Memory B cell (primary cell): ENCODE data around the gene OR10D3.

Experiments used
- ATAC-seq: fragments of 150-1000 bp; cut with Tn5 transposase; 2 replicates; pipeline ENCODE4 v1.10.0; 2021; ENCODE audit warnings: low read depth, mild to moderate bottlenecking, moderate library complexity
- DNase-seq, 2 donors: peaks; one replicate each; pipeline ENCODE4 v3.0.0; 2022; ENCODE audit warnings: low spot score in 2 of 2
- H3K27ac Mint-ChIP-seq: one replicate; pipeline ENCODE4 v1.8.0; 2022; ENCODE audit warnings: mild to moderate bottlenecking, moderate library complexity, mixed read lengths
- H3K27me3 Mint-ChIP-seq: one replicate; pipeline ENCODE4 v1.8.0; 2022; ENCODE audit warnings: mixed read lengths
- H3K36me3 Mint-ChIP-seq: one replicate; pipeline ENCODE4 v1.8.0; 2022; ENCODE audit warnings: mild to moderate bottlenecking, mixed read lengths
- H3K4me1 Mint-ChIP-seq: one replicate; pipeline ENCODE4 v1.8.0; 2022; ENCODE audit warnings: mixed read lengths
- H3K4me3 Mint-ChIP-seq: one replicate; pipeline ENCODE4 v1.8.0; 2022; ENCODE audit warnings: mild to moderate bottlenecking, moderate library complexity, mixed read lengths
- H3K9me3 Mint-ChIP-seq: one replicate; pipeline ENCODE4 v1.8.0; 2022; ENCODE audit warnings: mixed read lengths

Gene OR10D3

DNA sequence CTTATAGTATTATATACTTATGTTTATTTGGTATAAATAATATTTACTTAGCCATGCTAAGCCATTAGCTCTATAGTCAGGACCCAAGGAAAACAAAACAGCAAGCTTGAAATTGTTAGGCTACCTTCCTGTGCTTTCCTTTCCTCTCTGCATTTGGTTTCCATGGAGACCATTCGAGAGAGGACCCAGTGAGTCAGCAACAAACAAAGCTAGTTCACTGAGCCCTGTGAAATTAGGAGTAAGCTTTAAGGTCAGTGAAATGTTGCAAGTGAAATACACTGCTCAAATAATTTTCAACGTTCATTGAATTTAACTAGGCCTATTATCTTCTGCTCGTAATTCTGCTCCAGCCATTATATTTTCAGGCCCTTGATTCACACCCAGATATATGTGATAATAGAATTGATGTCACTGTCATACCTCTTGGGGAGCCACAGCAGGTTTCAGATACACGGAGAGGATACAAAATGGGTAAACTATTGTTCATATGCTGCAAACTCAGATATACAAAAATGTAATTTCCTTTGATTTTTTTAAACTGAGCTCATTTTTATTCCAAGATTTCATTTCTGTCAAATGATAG, 9.1 kb upstream of the OR10D3 start:
- DNase-seq (no peak), ATAC-seq (no peak)
- H3K4me3 Mint-ChIP-seq: no peak overlapping the region
- peaks cover 1% of the 10 kb centered on the region for H3K9me3 Mint-ChIP-seq
- no peaks in the 10 kb centered on the region for H3K36me3 Mint-ChIP-seq
- H3K27ac Mint-ChIP-seq: no peak overlapping the region
- H3K4me1 Mint-ChIP-seq: peaks cover 2% of the 10 kb centered on the region
- peaks cover 2% of the 10 kb centered on the region for H3K27me3 Mint-ChIP-seq

DNA sequence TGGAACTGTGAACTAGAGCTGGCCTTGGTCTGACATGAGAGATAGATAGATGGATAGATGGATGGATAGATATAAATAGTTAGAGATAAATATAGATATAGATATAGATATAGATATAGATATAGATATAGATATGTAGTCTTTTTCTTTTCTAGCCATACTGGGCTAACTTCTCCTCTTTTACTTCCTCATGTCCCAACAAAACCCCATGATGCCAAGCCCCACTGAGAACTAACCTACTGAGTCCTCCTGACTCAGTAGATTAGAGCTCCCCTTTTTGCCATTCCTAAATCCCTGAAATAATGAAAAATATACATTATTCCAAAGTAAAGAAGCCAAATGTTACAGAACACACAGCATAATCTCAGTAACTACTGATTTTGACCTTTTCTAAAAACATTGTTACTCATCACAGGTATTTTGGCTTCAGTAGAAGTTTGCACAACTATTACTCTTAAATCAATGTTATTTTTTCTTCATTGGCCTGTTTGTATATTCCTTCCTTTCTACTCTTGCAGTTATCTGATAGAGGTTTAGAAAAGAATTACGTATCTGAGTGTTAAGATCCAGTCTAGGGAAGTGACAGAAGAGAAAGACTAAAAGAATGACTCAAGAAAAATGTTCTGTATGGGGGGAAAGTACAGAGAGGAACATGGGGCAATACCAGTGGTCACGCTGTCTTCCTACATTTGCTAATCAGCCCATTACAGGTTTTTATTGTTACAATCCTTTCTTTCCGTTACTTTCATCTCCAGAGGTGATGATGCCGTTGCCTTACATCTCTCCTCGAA, 6.0 kb upstream of the OR10D3 start:
- ATAC-seq (no peak), DNase-seq (no peak)
- Mint-ChIP-seq H3K27ac (no peak overlapping the region), H3K4me1 (no peaks in the 10 kb centered on the region), H3K9me3 (no peaks in the 10 kb centered on the region), H3K36me3 (no peaks in the 10 kb centered on the region), H3K27me3 (no peaks in the 10 kb centered on the region), H3K4me3 (no peak overlapping the region)

DNA sequence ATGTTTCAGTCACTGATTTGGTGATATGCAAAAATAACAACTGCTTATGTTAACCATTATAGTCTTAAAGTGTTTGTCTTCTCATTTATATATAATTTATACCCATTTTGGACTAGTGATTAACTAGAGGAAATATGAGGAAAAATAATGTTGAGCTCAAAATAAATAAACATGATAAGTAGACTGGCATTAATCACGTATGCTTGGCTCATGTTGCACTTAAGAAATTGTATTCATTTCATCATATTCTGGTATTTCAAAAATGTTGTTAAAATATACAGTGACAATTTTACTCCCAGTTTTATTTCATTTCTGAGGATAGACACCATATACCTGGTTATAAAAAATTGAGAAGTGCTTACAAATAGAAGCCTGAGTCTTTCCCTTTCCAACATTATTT, 3.8 kb upstream of the OR10D3 start:
- Mint-ChIP-seq H3K27me3 (no peaks in the 10 kb centered on the region), H3K9me3 (no peaks in the 10 kb centered on the region), H3K4me1 (no peaks in the 10 kb centered on the region), H3K27ac (no peak overlapping the region), H3K36me3 (no peaks in the 10 kb centered on the region), H3K4me3 (no peak overlapping the region)
- no peak for ATAC-seq
- DNase-seq: no peak

DNA sequence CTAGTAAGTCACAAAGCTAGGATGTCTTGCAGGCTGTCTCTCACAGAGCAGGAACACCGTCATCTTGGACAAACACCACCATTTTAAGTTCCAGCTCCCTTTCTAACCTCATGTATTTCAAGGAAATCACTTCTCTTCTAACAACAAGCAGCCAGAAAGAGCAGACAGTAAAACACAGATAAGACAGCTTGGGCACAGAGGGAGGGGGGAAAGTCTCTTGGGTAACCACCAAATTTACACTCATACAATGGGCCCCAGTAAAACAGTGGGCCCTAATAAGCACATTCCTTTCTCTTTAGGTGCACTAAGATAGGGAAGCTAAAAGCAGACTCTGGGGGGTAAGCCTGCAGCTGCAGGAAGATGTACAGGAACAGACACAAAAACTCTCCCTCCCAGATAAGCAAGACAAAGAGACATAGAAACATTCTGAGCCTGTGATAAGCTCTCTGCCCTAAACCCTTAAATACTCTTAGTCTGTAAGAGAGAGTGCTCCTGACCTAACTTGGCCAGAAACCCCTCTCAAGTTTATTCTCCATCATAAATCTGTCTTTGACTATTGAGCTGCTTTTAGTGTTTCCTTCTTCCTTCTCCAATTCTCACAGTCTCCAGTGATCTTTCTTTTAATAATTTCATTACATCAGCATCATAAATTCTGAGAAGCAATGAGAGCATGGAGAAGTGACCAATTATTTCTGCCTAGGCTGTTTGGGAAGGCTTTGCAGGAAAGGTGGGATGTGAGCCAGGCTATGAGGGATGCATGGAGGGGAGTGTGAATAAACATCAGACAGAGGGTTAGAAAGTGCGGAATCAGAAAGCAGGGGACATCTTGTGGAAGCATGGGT, 7.4 kb downstream of the OR10D3 start:
- H3K27ac Mint-ChIP-seq: no peak overlapping the region
- H3K27me3 Mint-ChIP-seq: peaks cover 6% of the 10 kb centered on the region
- no peak overlapping the region for H3K4me3 Mint-ChIP-seq
- no peaks in the 10 kb centered on the region for H3K9me3 Mint-ChIP-seq
- H3K4me1 Mint-ChIP-seq: peaks cover 4% of the 10 kb centered on the region
- DNase-seq: no peak
- H3K36me3 Mint-ChIP-seq: no peaks in the 10 kb centered on the region
- ATAC-seq: no peak

DNA sequence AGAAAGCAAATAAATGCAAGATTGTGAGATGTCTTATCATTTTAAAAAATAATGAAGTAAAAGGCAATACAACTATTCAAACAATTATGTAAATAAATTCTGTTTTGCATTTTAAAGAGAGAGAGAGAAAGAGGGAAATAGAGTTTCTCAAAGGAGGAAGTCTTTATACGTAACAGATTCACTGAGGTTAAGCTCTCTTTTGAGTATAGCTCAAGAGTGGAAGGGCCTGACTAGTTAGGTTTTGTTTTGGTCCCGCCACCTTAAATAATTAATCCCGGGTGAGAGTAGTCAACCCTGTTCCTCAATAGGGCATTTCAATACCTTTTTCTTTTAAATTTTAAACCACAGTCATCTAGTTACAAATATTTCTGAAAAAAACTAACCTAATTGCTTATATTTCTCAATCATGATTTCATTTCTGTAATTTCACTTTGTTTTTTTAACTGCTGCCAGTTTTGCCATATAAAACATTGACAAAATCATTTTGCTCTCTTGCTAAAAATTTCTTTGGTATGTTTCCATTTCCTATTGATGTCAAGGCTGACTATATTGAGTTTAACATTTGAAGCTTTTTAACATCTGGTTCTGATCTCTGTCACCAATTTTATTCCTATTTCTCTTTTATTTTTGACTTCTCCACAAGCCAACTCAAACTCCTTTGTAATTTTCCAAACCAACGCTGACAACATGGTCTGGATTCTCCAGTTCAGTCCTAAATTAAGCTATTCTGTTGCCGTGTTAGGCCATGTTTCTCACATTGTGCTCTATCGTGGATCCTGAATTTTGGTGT, 10.3 kb downstream of the OR10D3 start:
- peaks cover 3% of the 10 kb centered on the region for H3K27me3 Mint-ChIP-seq
- H3K36me3 Mint-ChIP-seq: no peaks in the 10 kb centered on the region
- no peak overlapping the region for H3K4me3 Mint-ChIP-seq
- H3K9me3 Mint-ChIP-seq: no peaks in the 10 kb centered on the region
- H3K27ac Mint-ChIP-seq: no peak overlapping the region
- H3K4me1 Mint-ChIP-seq: peaks cover 4% of the 10 kb centered on the region
- ATAC-seq: peak; percentile 91
- DNase-seq: no peak

DNA sequence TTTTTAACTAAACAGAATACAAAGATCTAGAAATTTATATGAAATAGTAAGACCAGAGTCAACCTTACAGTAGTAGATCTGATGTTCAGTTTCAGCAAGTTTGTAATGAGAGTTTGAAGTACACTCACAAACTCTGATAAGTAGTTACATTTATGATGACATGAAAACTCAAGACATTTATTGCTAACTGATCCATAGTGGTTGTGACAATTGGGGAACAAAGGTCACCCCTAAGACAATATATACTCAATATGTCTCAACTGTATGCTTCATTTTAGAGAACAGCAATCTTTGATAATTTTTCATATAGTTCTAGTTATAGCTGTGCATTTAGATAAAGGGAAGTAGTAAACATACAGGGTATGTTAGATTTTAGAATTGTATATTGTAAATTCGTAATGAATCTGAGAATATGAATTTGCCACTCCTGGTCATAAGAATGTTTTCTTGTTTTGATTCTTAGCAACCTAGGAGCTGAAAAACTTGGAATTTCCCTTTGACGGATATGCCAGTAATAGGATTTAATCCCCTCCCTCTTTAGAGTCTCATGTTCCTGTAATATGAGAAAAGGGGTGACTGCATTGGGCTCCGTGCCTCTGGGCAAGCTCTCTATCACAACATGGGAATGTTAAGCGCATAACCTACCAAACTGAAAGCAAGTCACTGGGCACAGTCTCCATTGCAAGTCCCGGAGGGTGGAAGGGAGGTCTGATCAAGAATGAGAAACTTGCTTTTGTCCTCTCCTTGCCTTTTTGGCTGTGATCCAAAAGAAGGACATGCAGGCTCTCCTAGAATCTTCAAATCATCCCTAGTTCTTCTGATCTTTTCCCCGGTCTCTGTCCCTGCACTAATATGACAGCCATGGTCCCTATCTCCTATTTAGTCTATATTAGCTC, 11.4 kb downstream of the OR10D3 start:
- no peaks in the 10 kb centered on the region for H3K9me3 Mint-ChIP-seq
- H3K27ac Mint-ChIP-seq: no peak overlapping the region
- H3K27me3 Mint-ChIP-seq: peaks cover 5% of the 10 kb centered on the region
- DNase-seq: no peak
- H3K36me3 Mint-ChIP-seq: no peaks in the 10 kb centered on the region
- no peak for ATAC-seq
- peaks cover 4% of the 10 kb centered on the region for H3K4me1 Mint-ChIP-seq
- H3K4me3 Mint-ChIP-seq: no peak overlapping the region

DNA sequence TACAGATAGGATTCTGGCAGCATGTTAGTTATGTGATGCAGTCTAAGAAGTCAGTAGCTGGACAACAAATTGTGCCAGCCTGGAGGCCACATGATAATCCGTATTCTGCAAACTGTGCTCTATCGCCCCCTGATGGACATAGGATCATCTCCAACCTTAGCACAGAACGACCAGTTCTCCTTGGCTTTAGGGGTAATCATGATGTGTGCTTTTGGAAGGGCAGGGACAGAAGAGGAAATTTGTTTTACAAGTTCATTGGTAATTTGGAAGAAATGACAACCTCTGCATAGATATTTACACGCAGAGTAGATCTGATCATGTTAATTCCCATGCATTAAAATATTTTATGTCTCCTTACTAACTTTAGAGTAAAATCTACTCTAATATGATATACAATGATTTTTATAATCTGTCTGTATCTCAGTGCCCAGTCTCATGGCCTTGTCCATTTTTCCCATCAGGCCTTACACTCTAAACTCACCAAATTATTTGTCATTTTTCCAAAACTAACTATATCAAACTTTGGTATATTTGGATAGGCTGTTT, 12.1 kb downstream of the OR10D3 start:
- DNase-seq (no peak), ATAC-seq (peak; percentile 46)
- H3K27me3 Mint-ChIP-seq: peaks cover 5% of the 10 kb centered on the region

DNA sequence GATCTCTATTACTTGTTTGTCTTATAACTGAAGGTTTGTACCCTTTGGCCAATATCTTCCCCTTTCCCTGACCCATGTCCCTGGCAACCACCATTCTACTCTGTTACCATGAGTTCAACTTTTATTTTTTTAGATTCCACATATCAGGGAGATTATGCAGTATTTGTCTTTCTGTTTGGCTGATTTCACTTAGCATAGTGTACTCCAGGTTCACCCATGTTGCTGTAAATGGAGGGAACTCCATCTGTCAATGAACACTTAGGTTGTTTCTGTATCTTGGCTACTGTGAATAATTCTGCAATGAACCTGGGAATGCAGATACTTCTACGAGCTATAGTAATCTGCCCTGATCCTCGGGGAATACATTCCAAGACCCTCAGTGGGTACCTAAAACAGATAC, 14.9 kb downstream of the OR10D3 start:
- Mint-ChIP-seq H3K4me1 (peaks cover 6% of the 10 kb centered on the region), H3K36me3 (no peaks in the 10 kb centered on the region), H3K27ac (no peak overlapping the region), H3K4me3 (no peak overlapping the region), H3K9me3 (no peaks in the 10 kb centered on the region), H3K27me3 (peaks cover 3% of the 10 kb centered on the region)
- ATAC-seq (no peak), DNase-seq (no peak)

More for the DNA sequence above, 12.1 kb downstream of the OR10D3 start:
- no peaks in the 10 kb centered on the region for H3K9me3 Mint-ChIP-seq
- peaks cover 4% of the 10 kb centered on the region for H3K4me1 Mint-ChIP-seq
- no peak overlapping the region for H3K27ac Mint-ChIP-seq
- no peak overlapping the region for H3K4me3 Mint-ChIP-seq
- H3K36me3 Mint-ChIP-seq: no peaks in the 10 kb centered on the region

DNA sequence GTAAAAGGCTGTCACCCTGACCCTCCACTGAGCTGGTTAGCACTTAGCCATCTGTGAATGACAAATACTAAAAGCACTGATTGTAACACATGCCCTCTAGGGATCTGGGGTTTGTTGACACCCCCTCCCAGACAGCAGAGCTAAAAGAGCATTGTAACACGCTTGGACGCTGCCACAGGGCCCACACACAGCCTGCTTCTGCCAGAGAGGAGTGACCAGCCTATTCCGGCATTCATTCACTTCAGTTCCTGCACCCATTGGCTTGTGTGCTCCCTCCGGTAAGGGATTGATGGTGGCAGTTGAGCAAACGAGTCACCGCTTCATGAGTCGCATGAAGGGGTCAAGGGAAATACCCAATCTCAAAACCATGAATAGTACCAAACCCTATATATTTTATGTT, 15.8 kb downstream of the OR10D3 start:
- no peak for DNase-seq
- Mint-ChIP-seq H3K36me3 (no peaks in the 10 kb centered on the region), H3K27me3 (peaks cover 3% of the 10 kb centered on the region), H3K9me3 (no peaks in the 10 kb centered on the region), H3K4me3 (no peak overlapping the region), H3K27ac (no peak overlapping the region), H3K4me1 (peaks cover 3% of the 10 kb centered on the region)
- ATAC-seq: no peak

DNA sequence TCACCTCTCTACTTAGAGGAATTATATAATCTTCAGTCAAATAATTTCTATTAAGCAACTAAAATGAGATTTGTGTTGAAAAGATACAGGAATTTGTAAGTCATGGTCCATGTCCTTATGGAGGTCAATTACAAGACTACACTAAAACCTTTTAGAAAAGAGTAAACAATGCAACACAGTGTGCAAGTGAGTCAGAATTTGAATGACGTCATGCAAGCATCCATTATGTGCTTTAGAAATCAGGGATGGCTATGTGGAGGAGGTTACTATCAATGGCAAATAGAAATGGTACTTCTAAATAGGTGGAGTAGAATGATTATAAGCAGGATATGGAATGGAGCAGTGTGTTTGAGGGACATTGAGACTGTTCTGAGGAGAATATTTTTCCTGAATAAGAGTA, 16.6 kb downstream of the OR10D3 start:
- Mint-ChIP-seq H3K9me3 (no peaks in the 10 kb centered on the region), H3K27ac (no peak overlapping the region), H3K27me3 (peaks cover 3% of the 10 kb centered on the region), H3K4me1 (peaks cover 2% of the 10 kb centered on the region), H3K36me3 (no peaks in the 10 kb centered on the region), H3K4me3 (no peak overlapping the region)
- no peak for DNase-seq
- no peak for ATAC-seq

DNA sequence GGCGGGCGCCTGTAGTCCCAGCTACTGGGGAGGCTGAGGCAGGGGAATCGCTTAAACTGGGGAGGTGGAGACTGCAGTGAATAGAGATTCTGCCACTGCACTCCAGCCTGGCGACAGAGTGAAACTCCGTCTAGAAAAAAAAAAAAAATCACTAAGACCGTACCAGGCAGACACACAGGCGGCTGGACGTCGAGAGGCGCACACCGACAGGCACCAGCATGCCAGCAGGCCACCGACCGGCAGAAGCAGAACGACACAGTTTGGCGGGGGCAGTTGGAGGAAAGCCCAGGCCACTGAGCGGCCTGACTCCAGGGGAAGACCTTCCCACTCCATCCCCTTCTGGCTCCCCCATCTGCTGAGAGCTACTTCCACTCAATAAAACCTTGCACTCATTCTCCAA, 17.5 kb downstream of the OR10D3 start:
- no peaks in the 10 kb centered on the region for H3K9me3 Mint-ChIP-seq
- no peak for ATAC-seq
- H3K36me3 Mint-ChIP-seq: no peaks in the 10 kb centered on the region
- no peak overlapping the region for H3K4me3 Mint-ChIP-seq
- no peak for DNase-seq
- no peak overlapping the region for H3K27ac Mint-ChIP-seq
- peaks cover 2% of the 10 kb centered on the region for H3K4me1 Mint-ChIP-seq
- H3K27me3 Mint-ChIP-seq: peaks cover 3% of the 10 kb centered on the region

DNA sequence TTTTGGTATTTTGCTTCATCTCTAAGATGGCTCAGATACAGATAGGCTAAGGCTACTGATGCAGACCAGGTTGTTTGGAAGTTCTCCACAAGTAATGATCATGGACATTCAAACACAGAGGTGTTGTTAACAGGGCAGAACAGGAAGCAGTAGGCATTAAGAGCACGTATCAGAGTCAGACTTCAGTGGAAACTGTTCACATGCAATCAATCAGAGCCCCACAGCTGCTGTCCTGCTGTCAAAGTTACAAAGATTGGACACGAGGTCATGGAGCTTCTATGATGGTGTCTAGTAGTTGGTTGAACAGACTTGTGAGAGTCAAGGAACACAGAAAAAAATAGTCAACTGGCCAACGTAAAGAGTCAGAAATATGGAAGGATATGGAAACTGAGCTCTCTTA, 19.8 kb downstream of the OR10D3 start:
- peaks cover 4% of the 10 kb centered on the region for H3K27me3 Mint-ChIP-seq
- H3K27ac Mint-ChIP-seq: no peak overlapping the region
- ATAC-seq (no peak), DNase-seq (no peak)
- H3K4me3 Mint-ChIP-seq: no peak overlapping the region
- no peaks in the 10 kb centered on the region for H3K9me3 Mint-ChIP-seq
- no peaks in the 10 kb centered on the region for H3K36me3 Mint-ChIP-seq
- H3K4me1 Mint-ChIP-seq: peaks cover 2% of the 10 kb centered on the region

DNA sequence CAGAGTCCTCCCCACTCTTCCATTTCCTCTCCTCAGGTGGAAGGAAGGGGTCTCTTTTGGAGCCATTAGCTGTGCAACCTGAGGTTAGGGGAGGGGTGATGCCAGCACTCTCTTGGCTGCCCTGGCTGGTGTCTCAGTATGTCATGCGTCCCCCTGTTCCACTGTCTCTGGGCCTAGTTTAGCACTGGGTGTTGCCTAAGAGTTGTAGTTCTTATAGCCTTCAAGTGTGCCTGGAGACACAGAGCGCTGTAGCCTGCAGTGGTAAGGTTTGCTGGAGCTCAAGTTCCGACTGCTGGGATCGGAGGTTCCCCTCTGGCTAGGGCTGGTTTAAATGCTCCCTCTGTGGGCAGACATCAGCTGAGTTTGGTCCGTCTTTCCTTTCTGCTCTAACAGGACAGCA, 20.9 kb downstream of the OR10D3 start:
- Mint-ChIP-seq H3K9me3 (no peaks in the 10 kb centered on the region), H3K27me3 (peaks cover 2% of the 10 kb centered on the region), H3K4me3 (no peak overlapping the region), H3K36me3 (no peaks in the 10 kb centered on the region), H3K4me1 (peaks cover 2% of the 10 kb centered on the region), H3K27ac (no peak overlapping the region)
- ATAC-seq: no peak
- no peak for DNase-seq
